SH-SY5Y (cell line): ENCODE measurements around the gene POR.

ENCODE experiments used
- GATA2 ChIP-seq: IDR thresholded peaks from 2 replicates; pipeline ENCODE4 v1.6.1; 2011; ENCODE audit warnings: mild to moderate bottlenecking, low read depth, low read length
- GATA3 ChIP-seq: IDR thresholded peaks from 2 replicates; pipeline ENCODE4 v1.6.1; 2011; ENCODE audit warnings: low read depth, mild to moderate bottlenecking, low read length, moderate library complexity

DNA sequence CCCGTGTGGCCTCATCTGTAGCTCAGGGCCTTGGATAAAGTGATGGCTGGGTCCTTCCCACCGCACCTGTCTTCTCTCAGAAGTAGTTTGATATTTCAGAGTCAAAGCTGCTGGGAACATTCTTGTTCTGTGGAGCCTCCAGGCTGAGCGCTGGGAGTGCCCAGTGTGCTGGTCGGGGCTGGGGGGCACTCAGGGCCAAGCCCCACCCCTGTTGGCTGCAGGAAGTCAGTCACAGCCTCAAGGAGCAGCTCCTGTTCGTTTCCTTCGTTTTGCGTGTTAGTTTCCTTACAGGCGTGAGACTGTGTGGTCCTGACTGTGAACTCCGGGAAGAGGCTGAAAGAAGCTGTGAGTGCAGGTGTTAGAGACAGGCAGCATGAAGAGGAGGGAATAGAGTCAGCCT, 33.2 kb downstream of the POR start:
- TF ChIP-seq GATA2, result no peak
- no peak for TF ChIP-seq GATA3
